ENCODE results near the gene OLA1. TPM values are rescaled to one million over a fixed set of nuclear protein-coding genes. Genes with fewer than 3 reads are reported as not detected.

OLA1 gene
- total and polyA plus RNA-seq, 9 of the 15 experiments (the other 6 are each of a cell fraction or from before 2014, with no cell fraction given) = 208 to 353 (median 225) TPM

GRCh38 chr2:174148833-174149232 is 99.5 kb downstream of the OLA1 start:
- no peak overlapping the region for H3K9ac ChIP-seq (ENCODE audit: insufficient read depth in 1 of 2, low read depth in 2 of 2, low read length in 2 of 2)
- BruUV-seq (replicated peaks) = no TSS peak
- peaks cover 2 to 7% of the 10 kb centered on the region in 2 experiments; a peak in 4 of 5 replicates for H3K4me1 ChIP-seq (replicated peaks in 1 of 2; ENCODE audit: control insufficient read depth in 2 of 2, insufficient read depth in 2 of 2, low read length in 2 of 2)
- H3K27ac ChIP-seq (ENCODE audit: extremely low read depth, low read depth, low read length) = no peak overlapping the region
- 68% methylated on average over 2 of the region's 2 CpGs for WGBS (ENCODE audit: insufficient coverage, low coverage, missing lambda C conversion rate)
- no peak overlapping the region for H2AFZ ChIP-seq (ENCODE audit: low read depth, low read length)
- no peaks in the 10 kb centered on the region for H3K9me3 ChIP-seq (replicated peaks; ENCODE audit: control insufficient read depth, insufficient read depth, low read depth, low read length)
- ChIA-PET POLR2A (no interaction called here), CTCF (ENCODE audit: low intra/inter-chr PET ratio) (no interaction called here)
- H3K4me3 ChIP-seq = no peak overlapping the region
- no peaks in the 10 kb centered on the region for H3K27me3 ChIP-seq (ENCODE audit: control insufficient read depth in 2 of 2, insufficient read depth in 2 of 2, low read length in 2 of 2)
- ATAC-seq (no peak), DNase-seq (ENCODE audit: extremely low read depth in 1 of 4, low spot score in 3 of 4) (no peak), FAIRE-seq (no peak)
- in situ Hi-C loops (cut with MboI) (no loop called here), intact Hi-C loops (cut with micrococcal nuclease) (no loop called here)
- no peak for TF ChIP-seq PHB2 (IDR thresholded peaks at IDR 0.05; ENCODE audit: low read depth)
- TF ChIP-seq AFF4 (CRISPR knock-in tag; IDR thresholded peaks at IDR 0.05) = no peak
- no peak for TF ChIP-seq ZNF766 (CRISPR knock-in tag; conservative IDR thresholded peaks at IDR 0.05)
- TF ChIP-seq CCAR2 (IDR thresholded peaks at IDR 0.05; ENCODE audit: low read depth, low read length) = no peak
- TF ChIP-seq TRIM24 (IDR thresholded peaks at IDR 0.05) = no peak
- TF ChIP-seq ZNF695 (CRISPR knock-in tag; IDR thresholded peaks at IDR 0.05) = no peak
- TF ChIP-seq SRF (CRISPR knock-in tag; IDR thresholded peaks at IDR 0.05) = no peak
- no peak for TF ChIP-seq ZBTB7A (IDR thresholded peaks at IDR 0.05; ENCODE audit: borderline replicate concordance, control insufficient read depth, low read depth, low read length)
- no peak for TF ChIP-seq KLF16 (IDR thresholded peaks at IDR 0.05)
- no peak for TF ChIP-seq ZNF75A (CRISPR knock-in tag; IDR thresholded peaks at IDR 0.05)
- no peak for TF ChIP-seq RHOXF2B (CRISPR knock-in tag; conservative IDR thresholded peaks at IDR 0.05)
- no peak for TF ChIP-seq NR1H2 (CRISPR knock-in tag; IDR thresholded peaks at IDR 0.05)
- no peak for TF ChIP-seq CHAMP1 (IDR thresholded peaks at IDR 0.05)
- TF ChIP-seq MED1 (CRISPR knock-in tag; IDR thresholded peaks at IDR 0.05; ENCODE audit: borderline replicate concordance) = no peak
- TF ChIP-seq RCOR1 (IDR thresholded peaks at IDR 0.05; ENCODE audit: borderline replicate concordance in 1 of 2, low read depth in 2 of 2, low read length in 2 of 2) = no peak
- TF ChIP-seq KLF10 (CRISPR knock-in tag; IDR thresholded peaks at IDR 0.05) = no peak
- TF ChIP-seq ZNF274 (IDR thresholded peaks at IDR 0.05; ENCODE audit: borderline replicate concordance, low read depth, low read length) = no peak
- no peak for TF ChIP-seq NFIX (CRISPR knock-in tag; IDR thresholded peaks at IDR 0.05; ENCODE audit: low read depth)
- H3K4me2 ChIP-seq (ENCODE audit: insufficient read depth, low read length) = no peak overlapping the region
- H3K36me3 ChIP-seq (ENCODE audit: control insufficient read depth, insufficient read depth, low read length) = no peaks in the 10 kb centered on the region; the same call in 2 of the 3 replicates
- H3K79me2 ChIP-seq (ENCODE audit: control insufficient read depth, insufficient read depth, low read length) = peaks cover 47% of the 10 kb centered on the region
- H3K9me1 ChIP-seq (ENCODE audit: control insufficient read depth, insufficient read depth, low read length) = no peaks in the 10 kb centered on the region
- 0 out of 2 replicates have a peak, but pooled peaks cover 7% of the 10 kb centered on the region for H4K20me1 ChIP-seq (replicated peaks; ENCODE audit: control insufficient read depth, insufficient read depth, low read length)

Measured in K562 (cell line).